GM06990 (cell line): ENCODE results near the gene PYY.
"Not testable (repeated sequence)": the region's sequence is repeated elsewhere in the genome, so short reads cannot be mapped to it uniquely, and the experiment has no call there.

Source experiments
- DNase-seq: peaks from one replicate; pipeline ENCODE4 v3.0.0-alpha.2; 2011; ENCODE audit not compliant: insufficient read length; ENCODE audit errors: extremely low read depth
- H3K27me3 ChIP-seq: replicated peaks from 2 replicates; pipeline ENCODE4 v1.6.0; 2011; ENCODE audit warnings: low read length; ENCODE audit not compliant: control insufficient read depth, insufficient read depth
- H3K36me3 ChIP-seq: 2 replicates; pipeline ENCODE4 v1.5.1; 2011; ENCODE audit warnings: low read length; ENCODE audit not compliant: control insufficient read depth, insufficient read depth
- H3K4me3 ChIP-seq: replicated peaks from 2 replicates; pipeline ENCODE4 v1.5.1; 2011; ENCODE audit warnings: low read depth, mild to moderate bottlenecking, control low read depth, low read length
- TF ChIP-seq, protein P1 (sequence below): IDR thresholded peaks from 2 replicates; pipeline ENCODE4 v1.5.1; 2011; ENCODE audit warnings: low read length, control low read depth, mild to moderate bottlenecking, inconsistent platforms; ENCODE audit not compliant: insufficient read depth, poor library complexity, severe bottlenecking

PYY gene

DNA sequence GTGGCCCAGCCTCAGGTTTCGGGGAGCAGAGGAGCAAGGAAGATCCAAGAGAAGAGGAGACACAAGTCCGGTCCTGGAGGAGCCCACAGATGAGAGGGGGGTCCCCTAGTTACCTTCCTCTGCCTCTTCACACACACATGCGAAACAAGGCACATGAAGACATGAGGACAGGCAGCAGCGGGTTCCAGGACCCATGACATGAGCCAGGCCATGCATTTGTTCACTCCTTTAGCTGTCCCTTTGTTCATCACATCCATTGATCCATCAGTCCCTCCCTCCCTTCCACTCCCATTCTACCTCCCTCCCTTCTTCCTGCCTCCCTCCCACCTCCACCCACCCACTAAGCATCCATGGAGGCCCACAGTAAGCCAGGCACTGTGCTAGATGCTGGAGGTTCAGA, 20.8 kb downstream of the PYY start:
- Histone ChIP-seq H3K36me3 (no peaks in the 10 kb centered on the region), H3K27me3 (no peaks in the 10 kb centered on the region; the same call in 1 of the 2 replicates), H3K4me3 (no peak overlapping the region)
- no peak for DNase-seq
- TF ChIP-seq, protein P1, sequence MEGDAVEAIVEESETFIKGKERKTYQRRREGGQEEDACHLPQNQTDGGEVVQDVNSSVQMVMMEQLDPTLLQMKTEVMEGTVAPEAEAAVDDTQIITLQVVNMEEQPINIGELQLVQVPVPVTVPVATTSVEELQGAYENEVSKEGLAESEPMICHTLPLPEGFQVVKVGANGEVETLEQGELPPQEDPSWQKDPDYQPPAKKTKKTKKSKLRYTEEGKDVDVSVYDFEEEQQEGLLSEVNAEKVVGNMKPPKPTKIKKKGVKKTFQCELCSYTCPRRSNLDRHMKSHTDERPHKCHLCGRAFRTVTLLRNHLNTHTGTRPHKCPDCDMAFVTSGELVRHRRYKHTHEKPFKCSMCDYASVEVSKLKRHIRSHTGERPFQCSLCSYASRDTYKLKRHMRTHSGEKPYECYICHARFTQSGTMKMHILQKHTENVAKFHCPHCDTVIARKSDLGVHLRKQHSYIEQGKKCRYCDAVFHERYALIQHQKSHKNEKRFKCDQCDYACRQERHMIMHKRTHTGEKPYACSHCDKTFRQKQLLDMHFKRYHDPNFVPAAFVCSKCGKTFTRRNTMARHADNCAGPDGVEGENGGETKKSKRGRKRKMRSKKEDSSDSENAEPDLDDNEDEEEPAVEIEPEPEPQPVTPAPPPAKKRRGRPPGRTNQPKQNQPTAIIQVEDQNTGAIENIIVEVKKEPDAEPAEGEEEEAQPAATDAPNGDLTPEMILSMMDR, result no peak

GRCh38 chr17:43932357-43932756, 21.4 kb downstream of the PYY start:
- Histone ChIP-seq H3K36me3 (no peaks in the 10 kb centered on the region), H3K27me3 (no peaks in the 10 kb centered on the region; the same call in 1 of the 2 replicates), H3K4me3 (no peak overlapping the region)
- TF ChIP-seq, protein P1, result no peak
- no peak for DNase-seq

DNA sequence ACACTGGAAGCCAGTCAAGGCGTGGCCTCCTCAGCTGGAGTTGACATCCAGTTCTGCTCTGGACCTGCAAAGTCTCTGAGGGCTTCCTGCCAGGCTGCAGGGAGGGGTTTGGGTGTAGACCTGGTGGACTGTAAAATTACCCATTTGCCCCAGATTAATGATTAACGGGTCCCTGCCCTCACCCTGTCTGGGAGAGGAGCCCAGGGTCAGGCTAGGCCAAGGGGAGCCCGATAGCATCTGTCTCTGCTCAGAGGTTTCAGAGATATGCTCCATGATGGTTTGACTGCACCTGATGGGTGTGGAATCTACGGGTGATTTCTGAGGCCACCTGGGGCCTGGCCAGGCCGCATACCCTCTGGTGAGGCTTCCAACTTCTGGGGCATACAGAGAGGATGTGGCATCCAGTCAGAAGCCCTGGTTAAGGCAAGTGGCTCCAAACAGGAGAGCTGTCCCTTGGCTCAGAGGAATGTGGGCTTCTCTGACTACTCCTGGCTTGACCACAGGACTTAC, 22.6 kb downstream of the PYY start:
- Histone ChIP-seq H3K36me3 (no peaks in the 10 kb centered on the region), H3K27me3 (no peaks in the 10 kb centered on the region; the same call in 1 of the 2 replicates), H3K4me3 (no peak overlapping the region)
- TF ChIP-seq, protein P1, result no peak
- no peak for DNase-seq

GRCh38 chr17:43928609-43929008, 25.1 kb downstream of the PYY start:
- DNase-seq, result no peak
- Histone ChIP-seq H3K27me3 (no peaks in the 10 kb centered on the region; the same call in 1 of the 2 replicates), H3K36me3 (no peaks in the 10 kb centered on the region), H3K4me3 (no peak overlapping the region)
- TF ChIP-seq, protein P1, result no peak

DNA sequence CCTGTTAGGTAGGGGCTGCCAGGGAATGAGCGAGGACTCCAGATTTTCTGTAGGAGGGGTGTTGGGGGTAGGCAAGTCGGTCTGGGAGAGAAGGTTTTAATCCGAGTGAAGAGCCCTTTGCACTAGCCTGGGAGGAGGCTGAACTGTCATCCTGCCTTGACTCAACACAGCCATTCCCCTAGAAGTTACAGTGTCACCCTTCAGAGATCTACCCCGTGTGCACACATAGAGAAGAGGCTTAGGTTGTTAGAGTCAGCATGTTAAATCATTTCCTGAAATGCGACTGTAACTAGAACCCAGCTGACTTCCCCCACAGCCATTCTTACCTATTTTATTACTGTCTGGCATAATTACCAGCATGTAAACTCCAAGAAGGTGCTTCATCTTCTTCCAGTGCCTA, 25.8 kb downstream of the PYY start:
- H3K27me3 ChIP-seq, H3K36me3 ChIP-seq, H3K4me3 ChIP-seq, DNase-seq: not testable (repeated sequence)

DNA sequence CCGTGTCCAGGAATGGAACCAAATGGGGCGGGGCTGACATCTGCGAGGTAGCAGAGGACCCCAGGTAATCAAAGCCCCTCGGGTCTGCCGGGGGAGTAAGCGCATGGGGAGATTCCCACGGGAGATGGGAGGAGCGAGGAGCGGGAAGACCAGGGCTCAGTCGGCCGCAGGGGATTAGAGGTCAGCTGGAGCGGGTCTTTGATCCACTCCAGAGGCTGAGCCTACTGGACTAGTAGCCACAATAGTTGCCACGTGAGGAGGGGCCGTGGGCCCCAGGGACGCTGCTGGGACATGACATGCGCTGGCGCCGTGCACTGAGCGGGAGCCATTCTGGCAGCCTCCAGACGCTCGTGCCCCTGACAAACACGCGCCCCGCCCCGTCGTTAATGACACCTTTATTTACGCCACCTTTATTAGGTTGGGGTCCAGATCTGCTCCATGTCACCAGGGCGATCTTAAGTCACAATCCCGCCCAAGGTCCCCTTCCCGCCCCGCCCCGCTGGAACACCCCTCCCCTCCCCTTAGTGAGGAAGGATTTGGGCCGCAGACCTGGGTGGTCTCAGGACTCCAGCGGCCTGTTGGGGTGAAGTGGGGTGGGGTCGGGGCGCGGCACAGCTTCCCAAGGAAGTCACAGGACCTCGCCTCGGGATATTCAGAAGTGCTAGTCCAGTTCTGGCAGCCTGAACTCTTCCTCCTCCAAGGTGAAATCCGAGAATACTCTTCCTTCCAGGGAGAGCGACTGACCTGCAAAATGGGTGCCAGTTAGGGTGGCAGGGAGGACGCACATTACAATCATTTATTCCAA, 26.5 kb downstream of the PYY start:
- no peaks in the 10 kb centered on the region; the same call in 1 of the 2 replicates for H3K27me3 ChIP-seq
- H3K36me3 ChIP-seq, result no peaks in the 10 kb centered on the region
- no peak for DNase-seq
- TF ChIP-seq, protein P1, result no peak
- H3K4me3 ChIP-seq, result no peak overlapping the region
